ENCODE data around the gene NFYC. TPM values are rescaled to one million over a fixed set of nuclear protein-coding genes. Genes with fewer than 3 reads are reported as not detected.

The NFYC gene
- total and polyA plus RNA-seq, 3 donors from 2014 or later = 69.1 to 83.9 (median 70.0) TPM

- Histone ChIP-seq H3K27me3 (no peaks in the 10 kb centered on the region), H3K27ac (no peak overlapping the region), H3K9me3 (no peaks in the 10 kb centered on the region), H3K36me3 (ENCODE audit: low read depth, missing control alignments) (no peaks in the 10 kb centered on the region), H3K4me1 (no peaks in the 10 kb centered on the region), H3K4me3 (no peak overlapping the region)
- intact Hi-C loops (cut with DNase I; ENCODE audit: low total_unique reads) = loop anchor here (10.0 kb wide), 2 partner anchors 72 to 182 kb away; no protein-coding TSS in a partner anchor
- TF ChIP-seq CTCF (IDR thresholded peaks at IDR 0.05) = no peak
- TF ChIP-seq POLR2A (IDR thresholded peaks at IDR 0.05) = no peak
- DNase-seq = no peak
- WGBS, 2 donors = 82 to 88% methylated on average over 1 to 2 of the region's 2 CpGs
These were observed 80.8 kb downstream of the NFYC start for GRCh38 chr1:40772146-40772955.

- DNase-seq = no peak
- H3K9me3 ChIP-seq = no peaks in the 10 kb centered on the region
- intact Hi-C loops (cut with DNase I; ENCODE audit: low total_unique reads) = loop anchor here (10.0 kb wide), 2 partner anchors 71 to 181 kb away; no protein-coding TSS in a partner anchor
- no peak overlapping the region for H3K27ac ChIP-seq
- TF ChIP-seq CTCF (IDR thresholded peaks at IDR 0.05) = no peak
- no peak for TF ChIP-seq POLR2A (IDR thresholded peaks at IDR 0.05)
- no peaks in the 10 kb centered on the region for H3K36me3 ChIP-seq (ENCODE audit: low read depth, missing control alignments)
- no peaks in the 10 kb centered on the region for H3K27me3 ChIP-seq
- WGBS, 2 donors = 54 to 57% methylated on average over 6 of the region's 6 CpGs
- no peaks in the 10 kb centered on the region for H3K4me1 ChIP-seq
- no peak overlapping the region for H3K4me3 ChIP-seq
These were observed 82.3 kb downstream of the NFYC start for GRCh38 chr1:40773748-40774265.

- no peaks in the 10 kb centered on the region for H3K27me3 ChIP-seq
- H3K27ac ChIP-seq = no peak overlapping the region
- no peaks in the 10 kb centered on the region for H3K9me3 ChIP-seq
- peak; percentile 70 for DNase-seq
- no peaks in the 10 kb centered on the region for H3K36me3 ChIP-seq (ENCODE audit: low read depth, missing control alignments)
- 45 to 52% methylated on average over 3 of the region's 3 CpGs for WGBS, 2 donors
- intact Hi-C loops (cut with DNase I; ENCODE audit: low total_unique reads) = loop anchor here (10.0 kb wide), 2 partner anchors 70 to 180 kb away; no protein-coding TSS in a partner anchor
- TF ChIP-seq POLR2A (IDR thresholded peaks at IDR 0.05) (no peak), CTCF (IDR thresholded peaks at IDR 0.05) (peak in 2 of 3 experiments; percentile 56 to 79)
- no peak overlapping the region for H3K4me3 ChIP-seq
- no peaks in the 10 kb centered on the region for H3K4me1 ChIP-seq
These were observed 82.9 kb downstream of the NFYC start for GRCh38 chr1:40774266-40774998.

- H3K27ac ChIP-seq = no peak overlapping the region
- DNase-seq = no peak
- 92 to 96% methylated on average over 4 of the region's 4 CpGs for WGBS, 2 donors
- H3K4me1 ChIP-seq = no peaks in the 10 kb centered on the region
- no peak for TF ChIP-seq CTCF (IDR thresholded peaks at IDR 0.05)
- H3K27me3 ChIP-seq = no peaks in the 10 kb centered on the region
- no peak overlapping the region for H3K4me3 ChIP-seq
- H3K36me3 ChIP-seq (ENCODE audit: low read depth, missing control alignments) = no peaks in the 10 kb centered on the region
- no peaks in the 10 kb centered on the region for H3K9me3 ChIP-seq
- intact Hi-C loops (cut with DNase I; ENCODE audit: low total_unique reads) = loop anchor here (10.0 kb wide), 2 partner anchors 68 to 178 kb away; no protein-coding TSS in a partner anchor
These were observed 85.0 kb downstream of the NFYC start for GRCh38 chr1:40776236-40777072.
